NCI-H345 treated with DMSO at 0.1 percent for 48 hours (cell line): ENCODE measurements around the gene SORT1.
A peak's percentile ranks its signal among the peaks of the same experiment; 100 is the strongest.
"Not testable (repeated sequence)": the region's sequence is repeated elsewhere in the genome, so short reads cannot be mapped to it uniquely, and the experiment has no call there.

Experiments
- DNase-seq: peaks from one replicate; lab custom pipeline; 2025; ENCODE audit not compliant: unreplicated experiment; lab: John Stamatoyannopoulos, UW

Gene SORT1

DNA sequence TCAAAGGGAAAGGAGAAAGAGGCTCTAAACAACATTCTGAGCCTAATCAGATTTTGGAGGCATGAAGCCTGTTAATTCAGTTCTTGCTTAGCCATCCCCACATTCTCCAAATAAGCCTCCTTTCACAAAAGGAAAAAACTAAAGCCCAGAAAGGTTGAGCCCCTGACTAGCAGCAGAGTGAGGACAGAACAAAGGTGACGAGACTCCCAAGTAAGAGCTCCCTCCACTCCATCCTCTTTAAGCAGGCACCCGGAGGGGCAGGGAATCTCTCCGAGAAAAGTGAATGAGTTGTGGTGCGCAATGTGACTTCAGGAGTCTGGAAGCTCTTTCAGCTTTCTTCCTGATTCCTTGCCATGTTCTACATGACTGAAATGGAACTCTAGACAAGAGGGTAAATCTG, 47.5 kb downstream of the SORT1 start:
- DNase-seq: no peak

DNA sequence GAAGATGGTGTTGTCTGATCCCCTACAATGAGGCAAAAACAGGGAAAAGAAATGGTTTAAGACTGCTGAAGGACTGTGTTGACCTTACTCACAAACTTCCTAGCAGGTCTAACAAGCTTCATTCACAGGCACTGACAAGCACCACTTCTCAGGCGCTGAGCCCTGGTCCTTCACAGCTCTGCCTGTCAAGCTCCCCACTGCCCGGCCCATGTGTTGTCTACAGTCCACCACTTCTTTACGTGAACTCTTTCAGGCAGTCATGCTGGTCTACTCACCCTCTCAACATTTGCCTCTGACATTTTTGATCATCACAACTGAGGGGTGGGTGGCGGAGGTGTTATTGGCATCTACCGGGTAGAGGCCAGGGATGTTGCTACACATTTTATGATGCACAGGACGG, 50.2 kb downstream of the SORT1 start:
- DNase-seq: no peak

DNA sequence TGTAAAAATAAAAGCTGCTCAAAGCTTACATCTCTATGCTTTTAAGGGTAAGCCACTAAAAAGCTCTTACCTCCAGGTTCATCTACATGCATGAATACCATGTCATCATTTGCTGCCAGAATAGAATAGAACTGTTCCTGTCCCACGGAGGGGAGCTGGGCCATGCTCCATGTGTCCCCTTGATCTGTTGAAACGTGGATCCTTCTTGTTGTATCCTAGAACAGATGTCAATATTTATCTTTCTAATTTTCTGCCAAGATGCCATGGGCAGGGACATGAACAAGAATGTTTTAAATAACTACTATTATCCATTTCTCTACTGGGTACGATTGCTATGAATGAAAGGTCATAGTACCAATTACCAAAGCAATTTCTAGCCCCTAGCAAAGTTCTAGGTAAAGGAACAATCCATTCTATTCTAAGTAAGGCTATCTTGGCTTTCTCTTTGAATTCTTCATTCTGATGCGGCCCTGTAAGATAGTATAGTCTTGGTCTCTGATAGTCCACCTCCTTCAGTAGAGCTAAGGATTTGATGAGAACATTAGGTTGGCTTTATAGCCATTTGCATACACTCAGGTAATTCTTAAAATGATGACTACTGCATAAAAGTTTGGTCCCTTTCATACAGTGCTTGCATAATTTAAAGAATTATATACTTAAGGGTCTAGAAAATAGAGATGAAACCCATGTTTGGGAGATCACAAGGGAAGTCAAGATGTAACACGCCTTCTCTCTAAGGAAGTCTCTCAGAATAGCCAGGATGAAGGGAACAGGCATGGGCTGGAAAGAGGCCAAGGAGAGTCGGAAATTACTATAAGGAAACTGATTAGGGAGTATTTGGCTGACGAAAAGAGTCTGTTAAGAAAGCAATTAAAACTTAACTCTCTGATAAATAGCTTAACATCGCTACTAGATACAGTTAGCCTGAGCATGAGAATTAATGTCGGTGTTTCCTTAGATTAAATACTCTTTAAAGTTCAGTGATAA, 55.5 kb downstream of the SORT1 start:
- DNase-seq: no peak

DNA sequence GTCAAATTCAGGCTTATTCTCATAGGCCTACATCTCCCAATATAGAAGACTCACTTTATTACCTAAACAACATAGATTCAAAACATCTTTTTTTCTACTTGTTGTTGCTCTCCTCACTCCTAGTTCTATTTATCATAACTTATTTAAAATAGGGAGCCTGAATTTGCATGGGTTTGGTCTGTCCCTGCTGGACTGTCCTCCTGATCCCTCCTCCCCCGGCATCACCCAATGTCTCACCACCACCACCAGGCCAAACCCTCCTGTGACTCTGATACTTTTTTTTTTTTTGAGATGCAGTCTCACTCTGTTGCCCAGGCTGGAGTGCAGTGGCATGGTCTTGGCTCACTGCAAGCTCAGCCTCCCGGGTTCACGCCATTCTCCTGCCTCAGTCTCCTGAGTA, 59.1 kb downstream of the SORT1 start:
- DNase-seq: no peak

DNA sequence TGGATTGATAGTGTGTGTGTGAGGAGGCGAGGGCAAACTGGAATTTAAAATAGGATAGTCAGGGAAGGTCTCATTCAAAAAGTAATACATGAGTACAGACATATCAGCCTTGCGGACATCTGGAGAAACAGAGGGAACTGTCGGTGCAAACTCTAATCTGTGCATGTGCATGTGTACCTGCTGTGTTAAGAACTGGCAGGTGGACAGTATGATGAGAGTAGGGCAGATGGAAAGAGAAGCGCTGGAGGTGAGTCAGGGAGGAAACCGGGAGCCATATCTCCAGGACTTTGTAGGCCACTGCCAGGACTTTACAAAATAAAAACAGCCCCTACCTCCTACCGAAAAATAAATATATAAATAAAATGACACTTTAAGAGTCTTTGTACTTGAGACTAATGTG, 59.6 kb downstream of the SORT1 start:
- no peak for DNase-seq

DNA sequence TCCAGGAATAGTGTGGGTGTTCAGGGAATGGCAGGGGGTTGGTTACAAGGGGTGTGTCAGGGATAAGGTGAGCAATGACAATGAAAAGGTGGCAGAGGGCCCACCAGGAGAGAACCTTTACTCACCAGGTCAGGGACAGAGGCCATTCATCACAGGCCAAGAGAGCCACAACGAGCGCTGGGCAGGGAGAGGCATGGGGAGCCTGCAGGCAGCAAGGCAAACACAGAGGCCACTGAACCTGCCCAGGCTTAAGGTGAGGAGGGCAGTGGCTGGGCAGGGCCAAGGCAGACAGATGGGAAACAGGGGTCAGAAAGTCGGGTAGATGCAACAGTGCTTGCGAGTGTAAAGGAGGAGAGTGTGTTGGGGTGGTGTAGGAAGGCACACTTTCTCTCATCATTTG, 62.6 kb downstream of the SORT1 start:
- DNase-seq: no peak

DNA sequence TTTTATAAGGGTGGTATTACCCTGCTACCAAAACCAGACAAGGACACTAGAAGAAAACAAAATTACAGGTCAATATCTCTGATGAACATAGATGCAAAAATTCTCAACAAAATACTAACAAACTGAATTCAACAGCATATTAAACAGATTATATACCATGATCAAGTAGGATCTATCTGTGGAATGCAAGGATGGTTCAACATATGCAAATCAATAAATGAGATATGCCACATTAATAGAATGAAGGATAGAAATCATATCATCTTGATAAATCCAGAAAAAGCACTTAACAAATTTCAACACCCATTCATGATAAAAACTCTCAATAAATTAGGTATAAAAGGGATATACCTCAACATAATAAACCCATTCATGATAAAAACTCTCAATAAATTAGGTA, 66.6 kb downstream of the SORT1 start:
- DNase-seq: no peak

DNA sequence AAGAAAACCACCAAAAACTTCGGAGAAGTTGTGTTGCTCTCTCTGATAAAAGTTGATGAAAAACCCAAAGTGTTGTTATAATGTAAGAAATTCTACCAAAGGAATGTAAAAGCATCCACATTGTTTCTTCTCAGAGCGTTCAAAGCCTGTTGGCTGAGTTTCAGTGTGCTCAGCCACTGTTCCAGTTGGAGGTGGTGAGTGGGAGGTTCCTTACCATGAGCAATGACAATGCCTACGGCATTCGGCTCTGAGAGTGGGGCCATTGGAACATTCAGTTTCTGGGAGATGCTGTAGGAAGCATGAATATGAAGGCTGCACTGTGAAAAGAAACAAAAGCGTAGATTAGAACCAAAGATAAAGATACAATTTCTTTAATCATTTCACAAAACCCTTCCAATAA, 70.4 kb downstream of the SORT1 start:
- DNase-seq: no peak

DNA sequence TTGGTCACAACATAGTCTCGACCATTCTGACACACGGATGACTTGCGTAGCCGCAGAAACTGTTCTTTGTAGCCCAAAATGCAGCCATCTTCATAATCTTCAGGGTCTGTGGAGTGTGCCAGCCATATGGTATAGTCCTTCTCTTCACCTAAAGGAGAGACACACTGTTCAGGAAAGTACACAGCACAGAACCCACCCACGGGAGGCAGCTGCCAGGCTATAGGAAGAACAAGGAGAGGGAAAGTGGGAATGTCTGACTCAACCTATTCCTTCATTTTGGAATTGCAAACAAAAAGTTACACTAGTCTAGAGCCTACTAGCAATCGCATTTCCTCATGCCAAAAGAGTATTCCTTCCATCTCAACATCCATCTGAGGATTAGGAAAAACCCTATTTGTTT, 74.7 kb downstream of the SORT1 start:
- DNase-seq: no peak

DNA sequence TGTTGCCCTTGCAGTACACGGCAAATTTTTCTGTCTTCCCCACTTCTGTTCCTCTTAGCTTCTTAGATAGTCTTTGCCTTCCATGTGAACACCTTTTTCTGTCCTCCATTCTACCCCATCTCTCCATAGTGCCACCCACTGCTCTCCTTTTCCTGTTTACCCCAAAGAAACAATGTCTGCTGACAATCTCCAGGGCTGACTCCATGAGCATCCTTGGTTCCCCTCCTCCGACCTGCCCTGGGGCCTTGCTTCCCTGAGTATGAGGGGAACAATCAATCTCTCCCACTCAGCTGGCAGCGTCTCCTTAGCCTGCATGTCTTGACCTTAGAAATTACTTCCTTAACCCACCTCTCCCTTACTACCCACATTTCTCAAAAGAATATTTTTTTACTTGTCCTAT, 78.6 kb downstream of the SORT1 start:
- DNase-seq: no peak

DNA sequence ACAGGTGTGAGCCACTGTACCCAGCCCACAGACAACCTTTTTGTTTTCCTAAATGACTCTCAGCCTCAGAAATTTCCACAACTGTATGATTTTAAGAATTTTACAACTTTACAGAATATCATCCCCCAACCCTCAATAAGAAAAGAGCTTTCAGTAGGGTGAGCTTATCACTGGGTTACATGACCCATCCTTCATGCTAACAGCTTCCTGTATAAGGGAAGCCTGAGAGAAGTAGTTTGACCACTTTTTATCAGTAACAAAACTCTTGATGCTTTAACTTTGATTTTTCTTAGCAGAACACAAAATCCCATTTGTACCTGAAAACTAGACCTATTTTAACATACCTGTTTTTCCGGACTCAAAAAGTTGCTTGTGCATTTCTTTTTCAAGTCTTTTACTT, 81.2 kb downstream of the SORT1 start:
- DNase-seq: no peak

DNA sequence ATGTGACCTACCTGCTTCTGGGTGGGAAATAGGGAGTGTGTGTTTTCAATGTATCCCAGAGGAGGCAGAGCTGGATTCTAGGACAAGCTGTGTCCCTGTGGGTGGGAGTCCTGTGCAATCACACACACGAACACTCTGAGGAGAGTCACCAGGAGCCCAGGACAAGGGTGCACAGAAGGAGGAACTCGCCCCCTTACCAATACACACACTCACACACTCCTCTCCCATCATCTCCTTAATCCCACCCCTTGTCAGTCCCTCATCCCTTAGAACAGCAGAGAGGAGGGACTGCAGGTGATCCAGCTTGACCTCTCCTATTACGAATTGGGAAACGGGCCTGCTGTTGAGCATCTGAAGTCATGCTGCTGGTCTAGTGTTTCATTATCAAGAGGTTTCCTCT, 82.4 kb downstream of the SORT1 start:
- DNase-seq: no peak

DNA sequence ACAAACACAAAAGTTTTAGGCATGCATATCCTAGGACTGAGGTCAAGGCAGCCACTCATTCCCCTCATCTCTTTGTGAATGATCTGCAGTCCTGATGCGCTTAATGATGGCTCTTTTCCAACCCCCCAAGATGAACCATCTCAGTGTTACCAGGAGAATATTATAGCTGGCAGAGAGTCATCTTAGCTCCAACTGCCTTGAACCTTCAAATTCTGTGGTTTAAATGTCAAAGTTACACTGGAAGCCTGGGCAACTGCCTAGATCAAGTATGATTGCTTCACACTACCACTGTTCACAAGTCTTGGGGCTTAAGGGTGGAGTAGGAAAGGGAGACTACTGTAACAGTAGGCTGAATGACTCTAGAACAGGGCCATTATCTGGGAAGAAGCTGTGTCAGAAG, 82.9 kb downstream of the SORT1 start:
- DNase-seq: no peak

DNA sequence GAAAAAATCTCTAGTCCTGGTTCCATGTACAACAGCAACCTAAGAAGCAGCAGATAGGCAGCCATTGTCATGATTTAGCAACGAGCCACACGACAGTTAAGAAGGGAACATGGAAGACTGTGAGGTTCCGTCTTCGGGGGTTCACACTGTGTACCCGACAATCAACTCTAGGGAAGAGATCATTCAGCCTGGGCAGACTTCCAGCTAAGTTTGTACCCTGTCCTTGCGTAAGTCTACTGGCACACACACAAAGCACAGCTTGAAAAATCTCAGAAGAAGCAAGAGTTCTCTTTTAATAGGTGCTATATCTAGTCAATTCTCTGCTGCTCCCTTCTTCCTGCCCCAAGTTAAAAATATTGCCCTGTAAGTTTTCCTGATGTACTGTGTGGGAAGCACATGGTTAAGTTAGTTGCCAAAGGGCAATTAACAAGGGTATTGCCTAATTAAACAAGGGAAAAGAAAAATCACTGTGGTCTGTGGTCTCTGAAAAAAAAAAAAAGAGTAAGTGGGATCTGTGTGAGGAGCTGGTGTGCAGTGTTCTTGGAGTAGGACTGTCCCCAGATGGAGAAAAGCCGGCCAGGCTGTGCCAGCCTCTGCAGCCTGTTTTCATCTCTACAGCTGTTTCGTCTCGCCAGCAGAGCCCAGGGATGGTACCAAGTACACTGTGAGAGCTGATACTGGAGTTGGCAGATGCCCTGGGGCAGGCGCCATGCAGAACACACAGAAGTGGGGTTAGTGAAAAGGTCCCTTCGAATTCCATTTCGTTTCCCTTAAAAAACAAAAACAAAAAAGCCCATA, 84.5 kb downstream of the SORT1 start:
- no peak for DNase-seq

DNA sequence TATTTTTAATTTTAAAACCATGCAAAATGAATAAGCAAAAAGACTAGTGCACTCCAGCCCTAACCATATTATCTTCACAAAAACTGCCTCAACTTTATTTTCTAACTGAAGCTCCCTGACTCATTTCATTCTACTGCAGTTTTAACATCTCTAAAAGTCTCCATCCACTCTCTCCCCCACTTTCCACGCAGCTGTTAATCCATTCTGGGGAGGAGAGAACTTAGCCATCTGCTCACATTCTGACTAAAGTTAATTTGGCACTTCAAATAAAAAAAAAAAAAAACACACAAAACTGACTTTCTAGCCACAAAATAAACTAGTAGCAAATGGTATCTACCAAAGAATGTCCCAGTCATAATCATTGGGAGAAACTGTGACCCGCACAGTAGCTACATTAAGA, 85.5 kb downstream of the SORT1 start:
- DNase-seq: no peak

DNA sequence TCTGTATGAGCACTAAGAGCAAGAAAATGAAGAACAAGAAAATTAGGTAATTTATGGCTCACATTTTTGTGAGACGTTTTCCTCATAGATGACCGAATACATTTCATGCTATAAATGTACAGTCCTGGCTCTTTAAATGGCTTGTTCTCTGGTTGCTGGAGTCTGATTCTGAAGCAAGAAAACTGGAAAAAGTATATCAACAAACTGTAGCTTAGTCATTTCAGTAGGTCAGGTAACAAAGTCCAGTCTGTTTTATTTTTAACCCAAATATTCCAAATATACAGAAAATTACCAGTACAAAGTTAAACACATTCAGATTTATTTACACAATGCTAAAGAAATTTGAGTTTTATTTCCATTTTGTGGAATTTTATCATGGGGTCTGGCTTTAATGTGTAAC, 88.4 kb downstream of the SORT1 start:
- DNase-seq: no peak

DNA sequence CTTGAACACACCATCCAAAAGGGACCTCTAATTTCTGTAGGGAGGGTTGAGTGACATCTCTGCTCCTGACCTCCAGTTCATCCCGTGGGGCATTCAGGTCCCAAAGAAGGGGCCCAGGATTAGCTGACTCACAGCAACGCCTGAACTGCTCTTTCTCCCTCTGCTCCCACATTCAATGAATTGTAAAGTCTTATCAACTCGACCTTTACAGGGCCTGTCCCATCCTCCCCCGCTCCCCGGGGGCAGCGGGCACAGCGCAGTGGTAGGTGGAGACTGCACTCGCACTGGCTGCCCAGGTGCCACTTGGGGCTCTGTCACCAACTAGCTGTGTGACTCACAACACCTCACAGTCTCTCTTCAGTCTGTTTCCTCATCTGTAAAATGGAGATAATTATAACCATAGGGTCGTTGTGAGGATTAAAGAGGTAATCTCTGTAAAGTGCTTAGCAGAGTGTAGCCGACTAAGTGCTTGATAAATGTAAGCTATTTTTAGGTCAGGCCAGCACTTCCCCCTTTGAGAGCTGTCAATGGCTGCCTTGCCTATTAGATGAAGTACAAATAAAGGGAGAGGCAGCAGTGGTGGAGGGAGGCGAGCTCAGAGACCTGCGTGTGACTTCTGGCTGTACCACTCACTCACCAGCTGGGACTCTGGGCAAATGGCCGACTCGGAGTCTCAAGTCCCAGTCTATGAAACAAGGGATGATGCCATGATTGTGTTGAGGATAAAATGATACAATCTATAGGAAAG, 90.3 kb downstream of the SORT1 start:
- peak; percentile 51 for DNase-seq

DNA sequence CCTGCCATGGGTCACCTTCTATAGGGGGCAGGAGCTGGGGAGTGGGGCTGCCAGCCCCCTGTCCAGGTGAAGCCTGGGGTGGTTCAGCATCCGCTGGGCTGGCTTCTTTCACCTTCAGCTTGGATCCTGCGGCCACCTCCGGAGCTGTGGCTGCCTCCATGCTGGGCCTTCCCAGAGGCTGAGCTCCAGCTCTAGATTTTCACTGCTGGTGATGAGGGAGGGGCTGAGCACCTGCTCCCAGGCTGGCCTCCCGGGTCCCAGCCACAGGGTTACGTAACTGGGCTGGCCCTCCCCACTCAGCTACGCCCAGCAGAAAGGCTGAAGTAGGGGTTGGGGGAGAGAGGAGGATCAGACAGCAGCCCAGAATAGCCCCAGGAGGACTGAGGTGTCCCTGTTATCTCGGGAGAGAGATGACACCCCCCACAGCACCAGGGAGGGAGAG, 90.9 kb downstream of the SORT1 start, which contains the start of gene MYBPHL:
Gene MYBPHL (minus strand): TSS at position 180 of the 442 bp plus-strand sequence. CDS start 20 bp downstream, at position 160.
- peak; percentile 53 for DNase-seq

DNA sequence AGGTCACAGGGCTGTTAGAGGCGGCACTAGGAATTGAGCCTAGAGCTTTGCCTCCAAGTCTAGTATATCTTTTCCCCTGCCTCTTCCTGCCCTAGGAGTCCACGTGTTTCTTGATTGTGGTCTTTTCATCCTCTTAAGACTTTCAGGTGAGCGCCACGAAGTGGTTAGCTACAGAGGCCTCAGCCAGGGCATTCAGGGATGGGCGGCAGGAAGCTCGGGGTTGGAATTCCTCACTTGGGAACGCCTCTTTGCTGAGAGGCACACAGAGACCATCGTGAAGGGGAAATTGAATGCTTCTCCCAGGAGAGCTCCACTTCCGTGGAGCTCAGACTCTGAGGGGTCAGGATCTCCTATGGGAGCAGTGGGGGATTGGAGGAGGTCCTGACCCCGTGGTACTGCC, 91.7 kb downstream of the SORT1 start:
- DNase-seq: not testable (repeated sequence)

DNA sequence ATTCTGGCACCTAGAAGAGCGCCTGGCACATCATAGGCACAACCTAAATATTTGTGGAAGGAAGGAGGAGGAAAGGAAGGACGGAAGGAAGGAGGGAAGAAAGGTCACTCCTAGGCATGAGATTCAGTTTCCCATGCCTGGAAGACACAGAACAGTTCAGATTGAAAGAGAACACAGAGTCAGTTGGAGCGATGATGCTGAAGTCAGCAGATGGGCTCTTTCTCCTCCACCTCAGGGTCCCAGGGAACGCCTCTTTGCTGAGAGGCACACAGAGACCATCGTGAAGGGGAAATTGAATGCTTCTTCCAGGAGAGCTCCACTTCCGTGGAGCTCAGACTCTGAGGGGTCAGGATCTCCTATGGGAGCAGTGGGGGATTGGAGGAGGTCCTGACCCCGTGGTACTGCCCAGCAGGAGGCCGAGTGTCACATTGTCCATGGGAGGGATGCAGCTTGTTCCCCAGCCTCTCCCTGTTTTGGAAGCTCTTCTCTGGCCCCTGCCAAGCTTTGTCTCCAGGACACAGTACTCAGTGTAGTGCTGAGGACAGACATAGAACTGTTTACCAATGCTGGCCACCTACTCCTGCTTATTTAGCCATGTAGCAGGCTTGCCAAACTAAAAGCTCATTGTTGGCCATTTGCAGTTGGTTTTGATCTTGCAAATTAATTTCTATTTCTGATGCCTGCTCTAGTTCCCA, 93.3 kb downstream of the SORT1 start:
- DNase-seq: no peak

DNA sequence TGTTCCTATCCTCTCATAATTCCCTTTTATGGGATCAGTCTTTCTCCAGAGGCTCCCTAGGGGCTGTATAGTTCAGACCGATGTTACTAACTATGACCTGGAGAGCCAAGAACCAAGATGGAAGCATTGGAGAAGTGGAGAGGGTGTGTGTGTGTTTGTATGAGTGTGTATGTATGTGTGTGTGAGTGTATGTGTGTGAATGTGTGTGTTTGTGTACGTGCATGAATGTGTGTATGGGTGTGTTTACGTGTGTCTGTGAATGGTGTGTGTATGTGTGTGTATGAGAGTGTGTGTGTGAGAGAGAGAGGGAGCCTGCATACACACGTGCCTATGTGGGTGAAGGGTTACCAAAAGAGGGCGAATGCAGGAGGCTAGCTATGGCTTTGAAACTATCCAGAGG, 95.8 kb downstream of the SORT1 start:
- no peak for DNase-seq
